Measurements from ENCODE around the gene MAD1L1. TPM values are rescaled to one million over a fixed set of nuclear protein-coding genes. Genes with fewer than 3 reads are reported as not detected.

The MAD1L1 gene
- total and polyA plus RNA-seq, 2 of the 8 experiments (the other 6 are each of a cell fraction or from before 2014, with no cell fraction given), result 40.4 to 44.6 TPM

GRCh38 chr7:1927937-1928644 is 304.7 kb downstream of the MAD1L1 start (continued):
- TF ChIP-seq HDAC2 (IDR thresholded peaks at IDR 0.05; ENCODE audit: borderline replicate concordance in 1 of 2, low read depth in 2 of 2, low read length in 2 of 2), result no peak
- TF ChIP-seq EZH2 (IDR thresholded peaks at IDR 0.05; ENCODE audit: low read depth, low read length, severe bottlenecking), result no peak
- TF ChIP-seq TBP (IDR thresholded peaks at IDR 0.05; ENCODE audit: low read depth, low read length), result no peak
- no peak for TF ChIP-seq BCL11A (IDR thresholded peaks at IDR 0.05; ENCODE audit: low read depth in 2 of 2, low read length in 2 of 2)
- TF ChIP-seq POLR2A (IDR thresholded peaks at IDR 0.05; ENCODE audit: control extremely low read depth in 1 of 2, low read depth in 2 of 2, low read length in 2 of 2), result no peak
- no peak for TF ChIP-seq E2F6 (IDR thresholded peaks at IDR 0.05)
